A549 (cell line): Measurements from ENCODE around the gene PALLD.

ENCODE experiments used
- BCL3 ChIP-seq: fragments of >200 bp; sonication (Bioruptor Twin); formaldehyde crosslinking; IDR thresholded peaks from 3 replicates; pipeline ENCODE4 v1.6.1; 2016
- CBX2 ChIP-seq: fragments of 200-600 bp; sonication (generic); IDR thresholded peaks from 2 replicates; pipeline ENCODE4 v1.6.1; 2016; ENCODE audit warnings: low read depth, mild to moderate bottlenecking, borderline replicate concordance
- CEBPB ChIP-seq, 2 experiments: fragments of >200 bp in 1 of 2; sonication (Bioruptor Twin) in 1 of 2; formaldehyde crosslinking in 1 of 2; IDR thresholded peaks; 2 replicates each; pipeline ENCODE4 v1.6.1; 2012 to 2016
- CTCF ChIP-seq: fragments of >200 bp; sonication (Bioruptor Twin); formaldehyde crosslinking; IDR thresholded peaks from 3 replicates; pipeline ENCODE4 v1.5.1; 2016
- FOSL2 ChIP-seq, 2 experiments: fragments of 450-650 bp in 1 of 2; fragments of >200 bp in 1 of 2; sonication (Bioruptor Twin) in 1 of 2; formaldehyde crosslinking; IDR thresholded peaks; 2 replicates each; pipeline versions ENCODE4 v1.5.0 to v1.6.1; 2016 to 2020; ENCODE audit warnings: mild to moderate bottlenecking in 1 of 2, moderate library complexity in 1 of 2
- JUN ChIP-seq, 2 experiments: fragments of >200 bp; sonication (Bioruptor Twin); formaldehyde crosslinking; IDR thresholded peaks; 2 replicates in 1 of 2; 3 replicates in 1 of 2; pipeline ENCODE4 v1.6.1; 2016 to 2017
- KDM1A ChIP-seq: fragments of 200-600 bp; sonication (generic); IDR thresholded peaks from 2 replicates; pipeline ENCODE4 v1.6.1; 2016; ENCODE audit warnings: low read depth, mild to moderate bottlenecking
- POLR2A ChIP-seq: IDR thresholded peaks from 2 replicates; pipeline ENCODE4 v1.6.1; 2012; ENCODE audit warnings: mild to moderate bottlenecking, low read length
- RAD21 ChIP-seq, 2 experiments: fragments of >200 bp in 1 of 2; sonication (Bioruptor Twin) in 1 of 2; formaldehyde crosslinking in 1 of 2; IDR thresholded peaks in 1 of 2; conservative IDR thresholded peaks in 1 of 2; 2 replicates in 1 of 2; 3 replicates in 1 of 2; pipeline ENCODE4 v1.6.1; 2012 to 2018; ENCODE audit warnings: inconsistent platforms in 1 of 2
- RCOR1 ChIP-seq: fragments of 150-350 bp; IDR thresholded peaks from 2 replicates; pipeline ENCODE4 v1.6.1; 2014; ENCODE audit warnings: antibody characterized with exemption, low read length, low read depth
- REST ChIP-seq: fragments of 200-600 bp; sonication (generic); IDR thresholded peaks from 2 replicates; pipeline ENCODE4 v1.6.1; 2016; ENCODE audit warnings: antibody characterized with exemption, mild to moderate bottlenecking, moderate library complexity

- TF ChIP-seq CTCF (no peak), BCL3 (no peak), POLR2A (no peak), KDM1A (no peak), RAD21 (conservative IDR thresholded peaks at IDR 0.05 in 1 of 2, IDR thresholded peaks at IDR 0.05 in 1 of 2) (no peak), CEBPB (IDR thresholded peaks at IDR 0.05) (no peak), RCOR1 (no peak), CBX2 (no peak), REST (no peak), FOSL2 (IDR thresholded peaks at IDR 0.05) (no peak), FOSL2 (CRISPR knock-in tag; IDR thresholded peaks at IDR 0.05) (no peak), JUN (IDR thresholded peaks at IDR 0.05) (no peak)
Measured at GRCh38 chr4:168932138-168932537, 435.3 kb downstream of the PALLD start.
